AG04450 (cell line): ENCODE results near the gene CX3CL1. TPM values are rescaled to one million over a fixed set of nuclear protein-coding genes. Genes with fewer than 3 reads are reported as not detected.

ENCODE experiments used
- CTCF ChIA-PET: fragments of 300-600, 350-600 bp; formaldehyde crosslinking; extraction: SDS; loops from one replicate; lab custom pipeline; 2022; ENCODE audit warnings: antibody characterized with exemption, inconsistent platforms; lab: Charles Lee
- POLR2A ChIA-PET: fragments of 350-600 bp; formaldehyde crosslinking; extraction: SDS; loops from one replicate; lab custom pipeline; 2021; ENCODE audit warnings: antibody characterized with exemption, inconsistent platforms; lab: Yijun Ruan, JAX
- DNase-seq: peaks from one replicate; pipeline ENCODE4 v3.0.0-alpha.2; 2011; ENCODE audit warnings: low read depth, low spot score
- H3K27ac ChIP-seq: one replicate; pipeline ENCODE4 v1.5.1; 2012; ENCODE audit warnings: low read depth, low read length, control low read depth
- H3K27me3 ChIP-seq: one replicate; pipeline ENCODE4 v1.6.0; 2012; ENCODE audit warnings: low read length; ENCODE audit not compliant: control insufficient read depth, insufficient read depth
- H3K4me3 ChIP-seq: 2 replicates; pipeline ENCODE4 v1.5.1; 2011; ENCODE audit warnings: mild to moderate bottlenecking, low read depth, low read length, control low read depth
- H3K9me3 ChIP-seq: 2 replicates; pipeline ENCODE4 v1.5.1; 2012; ENCODE audit warnings: low read length; ENCODE audit not compliant: control insufficient read depth, insufficient read depth
- polyA minus RNA-seq: library from RNA; depleted of rRNA, polyadenylated mRNA; stranded (reverse); fragments of >200 nt; gene quantifications from 2 replicates; pipeline ENCODE4 v1.2.3, GENCODE V29; 2011; rRNA and poly(A)+ RNA removed
- polyA plus RNA-seq: library from polyadenylated mRNA; depleted of rRNA; stranded (reverse); fragments of >200 nt; gene quantifications from 2 replicates; pipeline ENCODE4 v1.2.3, GENCODE V29; 2011; rRNA removed
- TF ChIP-seq, protein P1 (sequence below): IDR thresholded peaks from 2 replicates; pipeline ENCODE4 v1.5.1; 2011; ENCODE audit warnings: low read depth, low read length, control low read depth, inconsistent platforms

CX3CL1 gene
- polyA plus RNA-seq (0.48 TPM in 2 replicates), polyA minus RNA-seq (0.32 and 0.56 TPM in 2 replicates)

GRCh38 chr16:57372372-57373116 lies at the start of gene CX3CL1:
Gene CX3CL1, plus strand, starts transcription at chr16:57372490. Its CDS starts 79 bp downstream, at chr16:57372569.
- POLR2A ChIA-PET = no interaction called here
- no peak for DNase-seq
- TF ChIP-seq, protein P1, sequence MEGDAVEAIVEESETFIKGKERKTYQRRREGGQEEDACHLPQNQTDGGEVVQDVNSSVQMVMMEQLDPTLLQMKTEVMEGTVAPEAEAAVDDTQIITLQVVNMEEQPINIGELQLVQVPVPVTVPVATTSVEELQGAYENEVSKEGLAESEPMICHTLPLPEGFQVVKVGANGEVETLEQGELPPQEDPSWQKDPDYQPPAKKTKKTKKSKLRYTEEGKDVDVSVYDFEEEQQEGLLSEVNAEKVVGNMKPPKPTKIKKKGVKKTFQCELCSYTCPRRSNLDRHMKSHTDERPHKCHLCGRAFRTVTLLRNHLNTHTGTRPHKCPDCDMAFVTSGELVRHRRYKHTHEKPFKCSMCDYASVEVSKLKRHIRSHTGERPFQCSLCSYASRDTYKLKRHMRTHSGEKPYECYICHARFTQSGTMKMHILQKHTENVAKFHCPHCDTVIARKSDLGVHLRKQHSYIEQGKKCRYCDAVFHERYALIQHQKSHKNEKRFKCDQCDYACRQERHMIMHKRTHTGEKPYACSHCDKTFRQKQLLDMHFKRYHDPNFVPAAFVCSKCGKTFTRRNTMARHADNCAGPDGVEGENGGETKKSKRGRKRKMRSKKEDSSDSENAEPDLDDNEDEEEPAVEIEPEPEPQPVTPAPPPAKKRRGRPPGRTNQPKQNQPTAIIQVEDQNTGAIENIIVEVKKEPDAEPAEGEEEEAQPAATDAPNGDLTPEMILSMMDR = 0 out of 2 replicates have a peak, but pooled peaks have one; percentile 13
- no peaks in the 10 kb centered on the region; the same call in 1 of the 2 replicates for H3K9me3 ChIP-seq
- peaks cover 24% of the 10 kb centered on the region for H3K27me3 ChIP-seq
- peak within 1 kb of the TSS; percentile 46 for H3K4me3 ChIP-seq
- CTCF ChIA-PET = interaction anchor here (0.9 kb wide), 1 partner anchor 44 kb away, joined by 3 read pairs; no protein-coding TSS in a partner anchor
- H3K27ac ChIP-seq = no peak within 1 kb of the TSS

DNA sequence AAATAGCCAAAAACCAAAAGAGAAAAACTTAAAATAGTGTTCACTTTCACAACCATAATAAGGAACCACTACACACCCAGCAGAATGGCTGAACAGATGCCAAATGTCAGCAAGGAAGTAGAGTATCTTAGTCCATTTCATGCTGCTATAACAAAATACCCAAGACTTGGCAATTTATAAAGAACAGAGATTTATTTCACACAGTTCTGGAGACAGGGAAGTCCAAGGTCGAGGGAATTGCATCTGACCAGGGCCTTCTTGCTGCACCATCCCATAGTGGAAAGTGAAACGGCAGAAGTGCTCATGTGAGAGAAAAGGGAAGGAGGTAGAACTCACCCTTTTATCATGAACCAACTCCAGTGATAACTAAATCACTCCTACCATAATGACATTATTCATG lies 47.5 kb upstream of the CX3CL1 start:
- Histone ChIP-seq H3K4me3 (no peak overlapping the region), H3K9me3 (no peaks in the 10 kb centered on the region), H3K27me3 (peaks cover under 1% of the 10 kb centered on the region), H3K27ac (no peak overlapping the region)
- DNase-seq = no peak
- POLR2A ChIA-PET = interaction anchor here (0.6 kb wide), 1 partner anchor 54 kb away, joined by 3 read pairs; no protein-coding TSS in a partner anchor
- TF ChIP-seq, protein P1 = no peak
- CTCF ChIA-PET = no interaction called here

- Histone ChIP-seq H3K4me3 (no peak overlapping the region), H3K27ac (no peak overlapping the region), H3K27me3 (peaks cover 5% of the 10 kb centered on the region), H3K9me3 (no peaks in the 10 kb centered on the region)
- ChIA-PET POLR2A (interaction anchor here (0.6 to 0.7 kb wide), 2 partner anchors 26 to 53 kb away, joined by 3 read pairs; no protein-coding TSS in a partner anchor), CTCF (interaction anchor here (0.6 kb wide), 1 partner anchor 76 kb away, joined by 3 read pairs; no protein-coding TSS in a partner anchor)
- TF ChIP-seq, protein P1 = no peak
- DNase-seq = no peak
Observed at GRCh38 chr16:57325458-57325857, 46.8 kb upstream of the CX3CL1 start.

DNA sequence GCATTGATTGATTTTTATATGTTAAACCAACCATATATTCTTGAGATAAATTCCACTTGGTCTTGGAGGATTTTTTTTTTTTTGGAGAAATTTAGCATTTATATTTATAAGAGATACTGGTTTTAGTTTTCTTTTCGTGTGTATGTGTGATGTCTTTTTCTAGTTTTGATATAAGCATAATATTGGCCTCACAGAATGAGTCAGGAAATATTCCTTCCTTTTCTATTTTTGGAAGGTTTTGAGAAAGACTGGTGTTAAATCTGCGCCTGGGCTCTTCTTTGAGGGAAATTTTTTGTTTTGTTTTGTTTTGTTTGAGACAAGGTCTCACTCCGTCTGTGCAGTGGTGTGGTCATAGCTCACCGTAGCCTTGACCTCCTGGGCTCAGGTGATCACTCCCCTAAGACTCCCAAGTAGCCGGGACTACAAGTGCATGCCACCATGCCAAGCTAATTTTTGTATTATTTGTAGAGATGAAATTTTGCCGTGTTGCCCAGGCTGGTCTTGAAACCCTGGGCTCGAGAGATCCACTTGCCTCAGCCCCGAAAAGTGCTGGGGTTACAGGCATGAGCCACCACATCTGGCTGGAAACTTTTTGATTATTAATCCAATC lies 42.5 kb upstream of the CX3CL1 start:
- POLR2A ChIA-PET = no interaction called here
- DNase-seq = no peak
- TF ChIP-seq, protein P1 = no peak
- Histone ChIP-seq H3K4me3 (no peak overlapping the region), H3K27me3 (peaks cover 28% of the 10 kb centered on the region), H3K27ac (no peak overlapping the region), H3K9me3 (peaks cover 3% of the 10 kb centered on the region; the same call in 1 of the 2 replicates)
- CTCF ChIA-PET = no interaction called here
